GM11168 (cell line): ENCODE results near the gene CMC4.

Experiments
- in situ Hi-C: fragments of 300-500 bp; cut with MboI; formaldehyde crosslinking; loops from one replicate; pipeline ENCODE4 v1.12.0; 2022; ENCODE audit warnings: low sequenced_read_pairs; ENCODE audit not compliant: unreplicated experiment

The CMC4 gene

DNA sequence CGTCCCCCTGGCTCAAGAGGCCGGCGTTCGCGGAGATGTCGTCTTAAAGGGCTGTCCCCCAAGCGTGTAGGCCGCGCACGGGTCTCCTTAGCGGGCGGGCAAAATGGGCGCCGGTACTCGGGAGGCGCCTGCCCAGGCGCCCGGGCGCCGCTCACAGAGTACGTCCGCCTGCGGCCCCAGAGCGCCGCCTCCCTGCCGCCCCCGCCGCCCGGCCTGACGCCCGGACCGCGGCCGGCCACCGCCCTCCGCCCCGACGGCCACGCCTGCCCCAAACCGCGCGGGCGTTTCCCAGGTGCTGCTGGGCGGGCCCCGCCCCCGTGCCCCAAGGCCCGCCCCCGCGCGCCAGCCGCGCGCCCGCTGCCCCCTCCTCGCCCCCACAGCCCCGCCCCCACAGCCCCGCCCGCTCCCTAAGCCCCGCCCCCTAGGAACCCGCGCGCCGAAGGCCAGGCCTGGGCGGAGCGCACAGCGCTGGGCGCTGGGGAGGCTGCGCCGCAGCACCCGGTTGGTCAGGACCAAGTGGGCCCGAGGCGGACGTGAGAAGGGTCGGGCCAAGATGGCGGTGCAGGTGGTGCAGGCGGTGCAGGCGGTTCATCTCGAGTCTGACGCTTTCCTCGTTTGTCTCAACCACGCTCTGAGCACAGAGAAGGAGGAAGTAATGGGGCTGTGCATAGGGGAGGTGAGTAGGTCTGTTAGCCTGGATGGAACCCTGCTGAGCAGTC, at the start of gene CMC4, which contains the start of the genes BRCC3 and MTCP1:
CMC4 (minus strand) TSS at position 162 of the 719 bp plus-strand sequence. CDS start 7,113 bp downstream, outside the sequence.
BRCC3 (plus strand) TSS at position 534 of the 719 bp plus-strand sequence; CDS start at position 554, 20 bp downstream.
MTCP1 (minus strand) TSS at position 162 of the 719 bp plus-strand sequence. CDS start 5,126 bp downstream, outside the sequence.
- in situ Hi-C loops: no loop called here

DNA sequence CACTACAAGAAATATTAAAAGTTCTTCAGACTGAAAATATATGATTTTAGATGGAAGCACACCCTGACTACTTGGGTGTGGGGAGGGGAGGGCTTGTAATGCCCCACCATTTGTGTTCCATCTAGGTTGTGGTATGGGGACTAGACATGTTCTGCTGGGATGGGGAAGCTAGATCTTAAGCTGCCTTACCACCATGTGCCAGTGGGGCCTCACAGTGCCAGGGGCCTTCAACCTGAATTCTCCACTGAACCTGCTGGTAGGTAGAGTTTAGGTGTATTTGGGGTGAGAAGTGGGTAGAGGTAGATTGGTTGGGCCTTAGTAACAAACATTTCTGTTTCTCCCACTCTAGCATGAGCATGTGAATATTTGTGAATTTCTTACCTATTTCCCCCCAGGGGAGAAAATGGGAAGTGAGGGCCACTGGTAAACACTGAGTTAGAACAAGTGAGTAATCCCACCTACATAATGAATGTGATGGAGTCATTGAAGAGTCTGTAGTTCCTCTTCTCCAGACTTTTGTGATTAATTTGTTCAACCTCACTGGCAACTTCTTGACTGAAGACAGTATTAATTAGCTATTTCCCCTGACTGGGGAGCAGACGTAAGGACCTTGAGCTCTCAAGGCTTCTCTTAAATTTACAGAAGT, 44.4 kb upstream of the CMC4 start:
- in situ Hi-C loops: no loop called here

GRCh38 chrX:155113097-155113496, 42.2 kb upstream of the CMC4 start:
- in situ Hi-C loops: no loop called here

- in situ Hi-C loops: no loop called here
These were observed 41.2 kb upstream of the CMC4 start for GRCh38 chrX:155112171-155112570.

DNA sequence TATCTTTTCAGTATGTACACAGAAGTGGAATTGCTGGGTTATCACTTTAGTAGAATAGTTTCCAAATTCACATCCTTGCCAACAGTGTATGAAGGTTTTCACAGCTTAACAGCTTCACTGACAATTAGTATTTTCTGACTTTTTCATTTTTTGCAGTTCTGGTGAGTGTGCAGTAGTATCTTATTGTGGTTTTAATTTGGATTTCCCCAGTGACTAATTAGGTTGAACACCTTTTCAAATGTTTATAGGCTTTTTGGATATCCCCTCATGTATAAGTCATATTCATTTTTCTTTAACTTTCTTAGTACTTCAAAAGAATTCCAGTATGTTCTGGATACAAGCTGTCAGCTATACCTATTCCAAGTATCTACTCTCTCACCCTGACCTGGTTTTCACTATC, 37.5 kb upstream of the CMC4 start:
- in situ Hi-C loops: no loop called here

- in situ Hi-C loops: no loop called here
These were observed 35.0 kb upstream of the CMC4 start for GRCh38 chrX:155105919-155106318.

DNA sequence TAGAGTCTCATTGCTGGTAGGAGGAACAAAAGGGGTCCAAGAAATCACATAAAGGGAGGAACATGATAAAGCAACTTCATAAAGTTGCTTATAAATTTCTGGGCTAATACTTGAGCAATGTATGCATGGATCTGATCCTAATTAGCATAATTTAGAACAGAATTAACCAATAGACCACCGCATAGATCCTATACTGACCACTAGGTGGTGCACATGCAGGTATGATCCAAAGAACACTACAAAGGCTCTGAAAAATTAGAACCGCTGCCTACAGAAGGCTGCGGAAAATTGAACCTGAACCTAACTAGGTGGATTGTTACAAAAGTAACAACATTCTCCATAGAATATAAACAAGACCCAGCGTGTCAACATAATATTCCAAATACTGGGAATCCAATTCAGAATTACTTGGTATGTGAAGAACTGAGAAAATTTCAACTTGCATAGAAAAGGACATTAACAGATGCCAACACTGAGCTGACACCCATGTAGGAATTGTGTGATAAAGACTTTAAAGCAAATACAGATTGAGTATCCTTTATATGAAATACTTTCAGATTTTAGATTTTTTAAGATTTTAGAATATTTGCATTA, 23.6 kb upstream of the CMC4 start:
- in situ Hi-C loops: no loop called here

GRCh38 chrX:155086961-155087735, 16.2 kb upstream of the CMC4 start:
- in situ Hi-C loops: no loop called here

- in situ Hi-C loops: no loop called here
These were observed 15.4 kb upstream of the CMC4 start for GRCh38 chrX:155086202-155086840.

- in situ Hi-C loops: no loop called here
These were observed 851 bp upstream of the CMC4 start for GRCh38 chrX:155071694-155072280.

- in situ Hi-C loops: no loop called here
These were observed 317 bp downstream of the CMC4 start for GRCh38 chrX:155070663-155070974.

DNA sequence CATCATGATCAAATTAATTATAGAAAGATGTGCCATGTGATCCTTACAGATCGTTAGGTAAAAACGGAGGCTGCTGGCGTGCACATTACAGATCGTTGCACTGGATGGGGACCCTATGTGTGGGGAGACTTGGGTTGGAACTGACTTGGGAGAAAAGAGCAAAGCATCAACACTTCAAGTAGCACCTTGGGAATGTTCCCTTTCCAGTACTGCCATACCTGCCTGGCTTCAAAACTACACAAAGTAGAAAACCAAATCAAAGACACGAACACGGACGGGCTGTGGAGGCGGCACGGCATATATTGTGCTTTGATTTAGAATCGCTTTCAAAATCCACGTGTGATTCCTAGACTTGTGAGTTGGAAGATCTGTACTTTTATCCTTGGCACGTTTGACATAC, 898 bp downstream of the CMC4 start:
- in situ Hi-C loops: no loop called here

GRCh38 chrX:155069414-155069813, 1.5 kb downstream of the CMC4 start:
- in situ Hi-C loops: no loop called here

- in situ Hi-C loops: no loop called here
These were observed 2.8 kb downstream of the CMC4 start for GRCh38 chrX:155068165-155068564.

- in situ Hi-C loops: no loop called here
These were observed 5.8 kb downstream of the CMC4 start for GRCh38 chrX:155065035-155065734.

GRCh38 chrX:155061760-155062159, 9.2 kb downstream of the CMC4 start:
- in situ Hi-C loops: no loop called here

- in situ Hi-C loops: loop anchor here (5.0 kb wide), 1 partner anchor 75 kb away; no protein-coding TSS in a partner anchor
These were observed 13.8 kb downstream of the CMC4 start for GRCh38 chrX:155056877-155057792.

GRCh38 chrX:155056471-155056870, 14.5 kb downstream of the CMC4 start:
- in situ Hi-C loops: loop anchor here (5.0 kb wide), 1 partner anchor 74 kb away; no protein-coding TSS in a partner anchor
